ENCODE data around the gene PTPRN2.

DNA sequence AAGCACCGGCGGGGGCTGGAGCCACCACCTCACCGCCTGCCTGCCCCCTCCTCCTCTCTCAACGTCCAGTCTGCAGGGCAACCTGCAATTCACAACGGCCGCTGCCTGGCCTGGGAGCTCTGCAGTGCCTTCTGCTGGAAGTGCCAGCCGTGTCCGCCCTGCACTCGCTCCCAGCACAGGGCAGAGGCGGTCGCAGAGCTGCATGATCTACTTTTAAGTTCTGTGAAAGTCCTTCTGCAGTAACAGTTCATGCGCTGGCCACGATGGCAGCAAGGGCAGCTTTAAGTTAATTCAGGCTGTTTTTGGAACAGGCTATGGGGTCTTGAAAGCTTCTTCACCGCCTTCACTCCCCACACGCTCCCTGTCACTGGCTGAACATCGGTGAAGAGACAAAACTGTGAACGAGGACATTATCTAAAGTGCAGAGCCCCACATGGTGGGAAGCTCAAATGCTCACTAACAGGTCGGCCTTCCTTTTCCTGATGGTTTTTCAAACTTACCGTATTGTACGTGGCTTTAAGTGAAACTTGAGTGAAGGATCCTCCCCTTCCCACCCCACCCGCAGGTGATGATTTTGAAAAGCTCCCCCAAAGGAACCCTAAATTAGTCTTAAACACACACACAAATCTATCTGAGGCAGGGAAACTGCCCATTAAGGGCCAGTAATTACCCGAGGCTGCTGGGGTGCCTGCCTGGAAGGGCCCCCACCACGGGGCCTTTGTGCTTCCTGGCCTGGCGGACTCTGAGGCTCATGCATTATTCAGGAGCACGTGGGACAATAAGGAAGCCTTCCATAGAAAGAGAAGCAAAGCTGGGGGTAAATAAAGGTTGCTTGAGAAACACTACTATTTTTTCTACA lies 746.5 kb downstream of the PTPRN2 start:
- no peak for TF ChIP-seq FOXK2 (conservative IDR thresholded peaks at IDR 0.05 in 1 of 2, IDR thresholded peaks at IDR 0.05 in 1 of 2; ENCODE audit: low read depth in 2 of 2)
- no peak for TF ChIP-seq PRMT5 (CRISPR knock-in tag; IDR thresholded peaks at IDR 0.05)
- TF ChIP-seq, protein P1, sequence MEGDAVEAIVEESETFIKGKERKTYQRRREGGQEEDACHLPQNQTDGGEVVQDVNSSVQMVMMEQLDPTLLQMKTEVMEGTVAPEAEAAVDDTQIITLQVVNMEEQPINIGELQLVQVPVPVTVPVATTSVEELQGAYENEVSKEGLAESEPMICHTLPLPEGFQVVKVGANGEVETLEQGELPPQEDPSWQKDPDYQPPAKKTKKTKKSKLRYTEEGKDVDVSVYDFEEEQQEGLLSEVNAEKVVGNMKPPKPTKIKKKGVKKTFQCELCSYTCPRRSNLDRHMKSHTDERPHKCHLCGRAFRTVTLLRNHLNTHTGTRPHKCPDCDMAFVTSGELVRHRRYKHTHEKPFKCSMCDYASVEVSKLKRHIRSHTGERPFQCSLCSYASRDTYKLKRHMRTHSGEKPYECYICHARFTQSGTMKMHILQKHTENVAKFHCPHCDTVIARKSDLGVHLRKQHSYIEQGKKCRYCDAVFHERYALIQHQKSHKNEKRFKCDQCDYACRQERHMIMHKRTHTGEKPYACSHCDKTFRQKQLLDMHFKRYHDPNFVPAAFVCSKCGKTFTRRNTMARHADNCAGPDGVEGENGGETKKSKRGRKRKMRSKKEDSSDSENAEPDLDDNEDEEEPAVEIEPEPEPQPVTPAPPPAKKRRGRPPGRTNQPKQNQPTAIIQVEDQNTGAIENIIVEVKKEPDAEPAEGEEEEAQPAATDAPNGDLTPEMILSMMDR (IDR thresholded peaks at IDR 0.05 in 2 of 3, conservative IDR thresholded peaks at IDR 0.05 in 1 of 3; ENCODE audit: insufficient read depth in 2 of 3, low read depth in 1 of 3, low read length in 3 of 3), result no peak
- no peak for TF ChIP-seq SIN3A (IDR thresholded peaks at IDR 0.05; ENCODE audit: borderline replicate concordance in 2 of 2, control insufficient read depth in 1 of 2, low read depth in 2 of 2, low read length in 2 of 2)
- TF ChIP-seq FOXK1 (CRISPR knock-in tag; IDR thresholded peaks at IDR 0.05; ENCODE audit: borderline replicate concordance), result no peak
- TF ChIP-seq, protein P2, sequence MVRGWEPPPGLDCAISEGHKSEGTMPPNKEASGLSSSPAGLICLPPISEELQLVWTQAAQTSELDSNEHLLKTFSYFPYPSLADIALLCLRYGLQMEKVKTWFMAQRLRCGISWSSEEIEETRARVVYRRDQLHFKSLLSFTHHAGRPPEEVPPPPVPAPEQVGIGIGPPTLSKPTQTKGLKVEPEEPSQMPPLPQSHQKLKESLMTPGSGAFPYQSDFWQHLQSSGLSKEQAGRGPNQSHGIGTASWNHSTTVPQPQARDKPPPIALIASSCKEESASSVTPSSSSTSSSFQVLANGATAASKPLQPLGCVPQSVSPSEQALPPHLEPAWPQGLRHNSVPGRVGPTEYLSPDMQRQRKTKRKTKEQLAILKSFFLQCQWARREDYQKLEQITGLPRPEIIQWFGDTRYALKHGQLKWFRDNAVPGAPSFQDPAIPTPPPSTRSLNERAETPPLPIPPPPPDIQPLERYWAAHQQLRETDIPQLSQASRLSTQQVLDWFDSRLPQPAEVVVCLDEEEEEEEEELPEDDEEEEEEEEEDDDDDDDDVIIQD (CRISPR knock-in tag; IDR thresholded peaks at IDR 0.05), result no peak
- TF ChIP-seq FOSL1 (tag; conservative IDR thresholded peaks at IDR 0.05), result no peak
- TF ChIP-seq MYNN (IDR thresholded peaks at IDR 0.05), result no peak
- no peak for TF ChIP-seq MYNN (CRISPR knock-in tag; IDR thresholded peaks at IDR 0.05)
